ENCODE results near the gene ADSS1.

DNA sequence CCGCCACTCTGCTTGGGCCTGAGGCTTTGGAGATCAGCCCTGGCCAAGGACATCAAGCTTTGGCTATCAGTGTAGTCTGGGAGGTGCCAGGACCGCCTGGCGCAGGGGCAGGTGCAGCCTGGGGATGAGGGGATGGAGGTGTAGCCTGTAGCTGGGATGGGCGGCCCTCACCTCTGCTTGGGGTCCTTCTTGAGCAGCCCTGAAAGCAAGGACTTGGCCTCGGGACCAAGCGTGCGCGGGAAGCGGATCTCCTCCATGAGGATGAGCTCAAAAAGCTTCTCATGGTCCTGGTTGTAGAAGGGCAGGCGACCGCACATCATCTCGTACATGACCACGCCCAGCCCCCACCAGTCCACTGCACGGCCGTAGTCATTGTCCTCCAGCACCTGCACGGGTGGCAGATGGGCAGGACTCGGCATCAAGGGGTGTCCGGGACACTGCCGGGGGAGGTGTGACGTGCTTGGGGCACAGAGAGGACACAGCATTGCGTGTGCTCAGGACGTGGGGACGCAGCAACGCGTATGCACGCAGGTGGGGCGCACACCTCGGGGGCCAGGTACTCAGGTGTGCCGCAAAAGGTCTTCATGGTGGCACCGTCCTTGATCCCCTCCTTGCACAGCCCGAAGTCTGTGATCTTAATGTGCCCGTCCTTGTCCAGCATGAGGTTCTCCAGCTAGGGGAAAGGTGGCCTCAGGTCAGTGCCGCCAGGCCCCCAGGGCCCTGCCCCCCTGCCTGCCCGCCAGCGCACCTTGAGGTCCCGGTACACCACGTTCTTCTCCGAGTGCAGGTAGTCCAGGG, 48.9 kb downstream of the ADSS1 start:
- no peak for TF ChIP-seq POLR2AphosphoS5 (IDR thresholded peaks at IDR 0.05; ENCODE audit: low read depth, low read length)
- no peak for TF ChIP-seq POLR2A (IDR thresholded peaks at IDR 0.05; ENCODE audit: low read depth, low read length)
- no peak for TF ChIP-seq TAF1 (IDR thresholded peaks at IDR 0.05; ENCODE audit: low read depth, low read length)
- TF ChIP-seq SPI1 (IDR thresholded peaks at IDR 0.05; ENCODE audit: low read depth, low read length), result no peak
- TF ChIP-seq PAX5 (IDR thresholded peaks at IDR 0.05; ENCODE audit: insufficient read depth, low read length, severe bottlenecking), result no peak
- TF ChIP-seq POU2F2 (IDR thresholded peaks at IDR 0.05; ENCODE audit: low read depth, low read length), result no peak
